Measurements from ENCODE around the gene TMEM164.

TMEM164 gene

DNA sequence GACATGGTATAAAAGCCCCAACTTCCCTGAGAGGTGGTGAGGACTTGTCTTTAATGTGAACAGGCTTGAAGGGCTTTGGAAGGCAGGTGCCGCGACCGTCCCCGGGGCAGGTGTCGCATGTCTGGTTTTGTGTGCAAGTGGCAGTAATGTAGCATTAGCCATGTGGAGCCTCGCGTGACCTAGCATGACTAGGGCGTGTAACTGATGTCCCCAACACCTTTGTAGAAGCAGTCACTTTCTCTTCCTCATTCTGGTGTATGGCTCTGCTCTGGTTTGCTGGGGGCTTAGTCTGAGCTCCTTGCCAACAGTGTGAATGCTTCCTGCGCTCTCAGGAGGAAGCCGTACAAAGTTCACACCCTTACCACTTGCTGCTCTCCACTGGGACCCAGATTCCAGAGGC lies 169.3 kb downstream of the TMEM164 start:
- no peak overlapping the region for H4K5ac ChIP-seq (ENCODE audit: low read length)
- no CpG with 5 or more reads among the region's 10 CpGs for WGBS (ENCODE audit: extremely low coverage, insufficient coverage, low lambda C conversion rate)

DNA sequence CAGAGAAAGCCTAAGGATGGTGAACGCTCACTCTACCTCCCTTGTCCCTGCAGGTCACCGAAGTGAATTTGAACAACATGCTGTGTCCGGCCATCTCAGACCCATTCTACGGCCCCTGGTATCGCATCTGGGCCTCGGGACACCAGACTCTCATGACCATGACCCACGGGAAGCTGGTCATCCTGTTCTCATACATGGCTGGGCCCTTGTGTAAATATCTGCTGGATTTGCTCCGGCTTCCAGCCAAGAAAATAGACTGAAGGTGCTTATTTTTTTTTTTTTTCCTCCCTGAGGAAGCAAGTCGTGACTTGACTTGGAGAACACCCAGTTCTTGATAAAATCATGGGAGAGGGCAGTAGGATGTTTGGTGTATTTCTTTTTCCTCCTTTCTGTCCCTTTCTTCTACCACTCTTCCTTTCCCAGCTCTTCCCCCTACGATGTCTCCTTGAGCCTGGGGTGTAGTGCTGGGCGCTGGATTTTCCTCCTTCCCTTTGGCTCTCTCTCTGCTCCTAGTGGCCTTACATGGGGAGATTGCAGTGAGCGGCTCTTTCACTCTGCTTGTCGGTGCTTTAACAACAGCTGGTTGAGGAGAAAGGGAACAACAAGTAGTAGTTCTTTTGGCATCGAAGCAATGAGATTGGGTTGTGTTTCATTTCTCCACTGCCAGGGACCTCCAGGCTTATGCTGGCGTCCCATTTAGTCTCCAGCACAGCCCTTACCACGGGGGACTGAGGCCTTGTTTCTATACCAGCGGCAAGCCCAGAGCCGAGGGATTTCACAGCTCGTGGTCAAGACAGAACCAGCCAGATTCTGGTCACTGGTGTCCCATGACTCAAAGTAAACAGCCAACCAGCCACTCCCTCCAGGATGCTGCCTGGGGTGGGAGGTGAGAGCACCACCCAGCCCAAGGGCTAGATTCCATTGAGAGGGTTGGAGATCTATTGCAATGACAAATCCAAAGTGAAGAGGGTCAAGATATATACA lies 170.6 kb downstream of the TMEM164 start:
- Histone ChIP-seq H2AK5ac (ENCODE audit: low read length) (no peak overlapping the region), H3K4me1 (ENCODE audit: control insufficient read depth, low read depth, low read length) (no peaks in the 10 kb centered on the region), H3K4ac (ENCODE audit: low read depth, low read length) (no peak overlapping the region), H2BK120ac (ENCODE audit: low read depth, low read length) (no peak overlapping the region), H3K4me2 (ENCODE audit: low read length) (no peak overlapping the region), H4K5ac (ENCODE audit: low read length) (no peak overlapping the region), H2BK5ac (ENCODE audit: low read length) (no peak overlapping the region), H3K4me3 (ENCODE audit: low read length) (no peak overlapping the region), H3K27me3 (ENCODE audit: insufficient read depth, low read length, poor library complexity) (no peaks in the 10 kb centered on the region), H2BK15ac (replicated peaks; ENCODE audit: low read depth) (no peak overlapping the region), H3K27ac (ENCODE audit: low read depth, low read length) (no peak overlapping the region), H3K79me1 (ENCODE audit: low read length) (no peaks in the 10 kb centered on the region), H3K36me3 (ENCODE audit: control insufficient read depth, insufficient read depth, low read length) (no peaks in the 10 kb centered on the region), H3K23ac (ENCODE audit: low read length) (no peak overlapping the region), H3K18ac (ENCODE audit: low read length) (no peak overlapping the region), H3K56ac (ENCODE audit: low read length) (no peak overlapping the region), H3K9ac (ENCODE audit: low read length) (no peak overlapping the region), H3K79me2 (ENCODE audit: control insufficient read depth, insufficient read depth, low read length) (no peaks in the 10 kb centered on the region), H4K8ac (ENCODE audit: low read depth, low read length) (no peak overlapping the region)
- WGBS (ENCODE audit: extremely low coverage, insufficient coverage, low lambda C conversion rate) = no CpG with 5 or more reads among the region's 19 CpGs
- DNase-seq = peak; percentile 7

More for the DNA sequence above, 169.3 kb downstream of the TMEM164 start:
- Histone ChIP-seq H3K18ac (ENCODE audit: low read length) (no peak overlapping the region), H3K79me1 (ENCODE audit: low read length) (no peaks in the 10 kb centered on the region), H3K79me2 (ENCODE audit: control insufficient read depth, insufficient read depth, low read length) (no peaks in the 10 kb centered on the region), H2BK5ac (ENCODE audit: low read length) (no peak overlapping the region), H2BK120ac (ENCODE audit: low read depth, low read length) (no peak overlapping the region), H3K4me2 (ENCODE audit: low read length) (no peak overlapping the region), H2AK5ac (ENCODE audit: low read length) (no peak overlapping the region), H3K56ac (ENCODE audit: low read length) (no peak overlapping the region), H3K4me1 (ENCODE audit: control insufficient read depth, low read depth, low read length) (no peaks in the 10 kb centered on the region), H4K8ac (ENCODE audit: low read depth, low read length) (no peak overlapping the region), H3K27ac (ENCODE audit: low read depth, low read length) (no peak overlapping the region), H3K4me3 (ENCODE audit: low read length) (no peak overlapping the region), H2BK15ac (replicated peaks; ENCODE audit: low read depth) (no peak overlapping the region), H3K23ac (ENCODE audit: low read length) (no peak overlapping the region), H3K36me3 (ENCODE audit: control insufficient read depth, insufficient read depth, low read length) (no peaks in the 10 kb centered on the region), H3K9ac (ENCODE audit: low read length) (no peak overlapping the region), H3K27me3 (ENCODE audit: insufficient read depth, low read length, poor library complexity) (no peaks in the 10 kb centered on the region), H3K4ac (ENCODE audit: low read depth, low read length) (no peak overlapping the region)
- no peak for DNase-seq

DNA sequence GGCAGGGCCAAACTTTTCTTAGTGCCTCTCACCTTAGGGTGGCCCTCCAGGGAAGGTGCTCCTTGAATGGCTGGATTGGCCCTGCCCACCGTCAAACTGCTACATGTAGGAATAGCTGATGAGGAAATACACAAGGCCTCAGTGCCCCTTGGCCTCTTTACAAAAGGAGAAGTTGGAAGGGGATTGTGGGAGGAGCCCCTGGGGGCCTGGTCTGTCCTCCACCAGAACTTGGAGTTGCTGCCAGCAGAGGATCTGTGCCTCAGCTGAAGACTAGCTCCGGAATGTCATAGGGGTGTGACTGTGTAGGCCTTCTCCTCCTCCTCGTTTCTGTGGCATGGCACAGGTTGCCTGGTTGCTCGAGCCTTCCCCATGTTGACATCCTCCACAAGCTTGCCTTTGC lies 172.2 kb downstream of the TMEM164 start:
- DNase-seq = no peak
- H3K36me3 ChIP-seq (ENCODE audit: control insufficient read depth, insufficient read depth, low read length) = no peaks in the 10 kb centered on the region
- WGBS (ENCODE audit: extremely low coverage, insufficient coverage, low lambda C conversion rate) = no CpG with 5 or more reads among the region's 4 CpGs

DNA sequence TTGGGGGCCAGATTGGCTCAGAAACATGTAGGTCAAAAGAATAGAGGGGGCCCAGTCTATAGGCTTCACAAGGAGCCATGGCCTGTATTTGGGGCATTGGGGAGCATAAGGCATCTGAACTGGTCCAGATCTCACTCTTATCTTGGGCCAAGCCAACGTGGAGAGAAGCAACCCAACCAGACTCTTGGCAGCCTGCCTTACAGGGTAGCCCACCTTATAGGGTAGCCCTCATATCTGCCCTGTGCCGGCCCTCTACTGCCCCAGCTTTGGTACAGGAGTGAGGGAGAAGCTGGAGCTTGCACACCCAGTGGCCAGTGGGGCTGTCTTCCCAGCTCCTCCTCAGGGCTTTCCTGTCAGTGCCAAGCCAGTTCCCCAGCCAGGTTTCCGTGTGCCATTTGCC lies 172.8 kb downstream of the TMEM164 start:
- no peak overlapping the region for H3K27ac ChIP-seq (ENCODE audit: low read depth, low read length)
- H2AK5ac ChIP-seq (ENCODE audit: low read length) = no peak overlapping the region
- no CpG with 5 or more reads among the region's 3 CpGs for WGBS (ENCODE audit: extremely low coverage, insufficient coverage, low lambda C conversion rate)
- no peak overlapping the region for H3K56ac ChIP-seq (ENCODE audit: low read length)
- H3K4me3 ChIP-seq (ENCODE audit: low read length) = no peak overlapping the region
- H4K8ac ChIP-seq (ENCODE audit: low read depth, low read length) = no peak overlapping the region
- H3K27me3 ChIP-seq (ENCODE audit: insufficient read depth, low read length, poor library complexity) = no peaks in the 10 kb centered on the region
- no peak overlapping the region for H4K5ac ChIP-seq (ENCODE audit: low read length)
- no peak overlapping the region for H3K4me2 ChIP-seq (ENCODE audit: low read length)
- no peaks in the 10 kb centered on the region for H3K79me2 ChIP-seq (ENCODE audit: control insufficient read depth, insufficient read depth, low read length)
- H2BK15ac ChIP-seq (replicated peaks; ENCODE audit: low read depth) = no peak overlapping the region
- H3K36me3 ChIP-seq (ENCODE audit: control insufficient read depth, insufficient read depth, low read length) = no peaks in the 10 kb centered on the region
- no peak overlapping the region for H3K9ac ChIP-seq (ENCODE audit: low read length)
- DNase-seq = no peak
- H3K4me1 ChIP-seq (ENCODE audit: control insufficient read depth, low read depth, low read length) = no peaks in the 10 kb centered on the region
- H2BK120ac ChIP-seq (ENCODE audit: low read depth, low read length) = no peak overlapping the region
- H3K79me1 ChIP-seq (ENCODE audit: low read length) = no peaks in the 10 kb centered on the region
- no peak overlapping the region for H3K18ac ChIP-seq (ENCODE audit: low read length)
- no peak overlapping the region for H3K4ac ChIP-seq (ENCODE audit: low read depth, low read length)
- H3K23ac ChIP-seq (ENCODE audit: low read length) = no peak overlapping the region
- no peak overlapping the region for H2BK5ac ChIP-seq (ENCODE audit: low read length)

More for the DNA sequence above, 172.2 kb downstream of the TMEM164 start:
- H3K56ac ChIP-seq (ENCODE audit: low read length) = no peak overlapping the region
- H3K27ac ChIP-seq (ENCODE audit: low read depth, low read length) = no peak overlapping the region
- no peak overlapping the region for H3K4me3 ChIP-seq (ENCODE audit: low read length)
- H3K4ac ChIP-seq (ENCODE audit: low read depth, low read length) = no peak overlapping the region
- no peak overlapping the region for H4K5ac ChIP-seq (ENCODE audit: low read length)
- no peak overlapping the region for H3K9ac ChIP-seq (ENCODE audit: low read length)
- H2AK5ac ChIP-seq (ENCODE audit: low read length) = no peak overlapping the region
- H2BK120ac ChIP-seq (ENCODE audit: low read depth, low read length) = no peak overlapping the region
- H3K27me3 ChIP-seq (ENCODE audit: insufficient read depth, low read length, poor library complexity) = no peaks in the 10 kb centered on the region
- no peaks in the 10 kb centered on the region for H3K79me2 ChIP-seq (ENCODE audit: control insufficient read depth, insufficient read depth, low read length)
- no peaks in the 10 kb centered on the region for H3K4me1 ChIP-seq (ENCODE audit: control insufficient read depth, low read depth, low read length)
- H2BK15ac ChIP-seq (replicated peaks; ENCODE audit: low read depth) = no peak overlapping the region
- no peak overlapping the region for H3K23ac ChIP-seq (ENCODE audit: low read length)
- H3K4me2 ChIP-seq (ENCODE audit: low read length) = no peak overlapping the region
- H2BK5ac ChIP-seq (ENCODE audit: low read length) = no peak overlapping the region
- no peaks in the 10 kb centered on the region for H3K79me1 ChIP-seq (ENCODE audit: low read length)
- no peak overlapping the region for H3K18ac ChIP-seq (ENCODE audit: low read length)
- H4K8ac ChIP-seq (ENCODE audit: low read depth, low read length) = no peak overlapping the region

DNA sequence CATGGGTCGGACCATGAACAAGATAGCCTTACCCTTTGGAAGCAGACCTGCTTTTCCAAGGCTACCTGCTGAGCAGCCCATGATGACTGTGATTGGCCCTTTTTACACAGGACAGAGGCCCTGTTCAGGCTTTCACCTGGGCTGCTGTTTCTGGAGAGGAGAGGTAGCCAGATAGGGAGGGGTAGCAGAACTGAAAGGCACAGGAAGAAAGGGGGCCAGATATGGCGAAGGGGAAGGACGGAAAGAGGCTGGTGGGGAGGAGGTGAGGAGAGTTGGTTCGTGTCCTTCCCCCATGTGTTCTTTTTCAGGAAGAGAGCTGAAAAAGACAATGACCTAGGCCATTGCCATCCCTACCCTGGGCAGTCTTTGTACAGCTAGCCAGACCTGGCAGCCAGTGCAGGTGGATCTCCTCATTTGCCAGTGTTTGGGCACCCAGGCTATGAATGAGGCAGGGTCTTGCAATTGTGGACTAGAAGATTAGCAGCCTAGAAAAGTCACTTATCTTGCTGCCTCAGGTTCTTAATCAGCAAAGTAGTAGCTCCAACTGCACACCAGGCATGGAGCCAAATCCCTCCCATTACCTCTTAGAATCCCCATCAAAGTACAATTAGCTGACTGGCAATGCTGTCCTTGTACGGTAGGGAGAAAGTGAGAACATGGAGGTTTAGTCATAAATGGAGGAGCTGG lies 175.4 kb downstream of the TMEM164 start:
- H4K5ac ChIP-seq (ENCODE audit: low read length) = no peak overlapping the region
- no peak overlapping the region for H3K18ac ChIP-seq (ENCODE audit: low read length)
- H2BK120ac ChIP-seq (ENCODE audit: low read depth, low read length) = no peak overlapping the region
- H2AK5ac ChIP-seq (ENCODE audit: low read length) = no peak overlapping the region
- WGBS (ENCODE audit: extremely low coverage, insufficient coverage, low lambda C conversion rate) = no CpG with 5 or more reads among the region's 5 CpGs
- H3K27me3 ChIP-seq (ENCODE audit: insufficient read depth, low read length, poor library complexity) = no peaks in the 10 kb centered on the region
- no peak overlapping the region for H3K4me2 ChIP-seq (ENCODE audit: low read length)
- H3K9ac ChIP-seq (ENCODE audit: low read length) = no peak overlapping the region
- no peaks in the 10 kb centered on the region for H3K79me2 ChIP-seq (ENCODE audit: control insufficient read depth, insufficient read depth, low read length)
- H3K4me3 ChIP-seq (ENCODE audit: low read length) = no peak overlapping the region
- H4K8ac ChIP-seq (ENCODE audit: low read depth, low read length) = no peak overlapping the region
- H3K27ac ChIP-seq (ENCODE audit: low read depth, low read length) = no peak overlapping the region
- no peak overlapping the region for H3K4ac ChIP-seq (ENCODE audit: low read depth, low read length)
- no peak for DNase-seq
- no peak overlapping the region for H3K56ac ChIP-seq (ENCODE audit: low read length)
- no peak overlapping the region for H2BK15ac ChIP-seq (replicated peaks; ENCODE audit: low read depth)
- no peak overlapping the region for H2BK5ac ChIP-seq (ENCODE audit: low read length)
- H3K36me3 ChIP-seq (ENCODE audit: control insufficient read depth, insufficient read depth, low read length) = no peaks in the 10 kb centered on the region
- no peaks in the 10 kb centered on the region for H3K79me1 ChIP-seq (ENCODE audit: low read length)
- no peak overlapping the region for H3K23ac ChIP-seq (ENCODE audit: low read length)
- H3K4me1 ChIP-seq (ENCODE audit: control insufficient read depth, low read depth, low read length) = no peaks in the 10 kb centered on the region
